ENCODE results near the gene LDAH.

The LDAH gene

DNA sequence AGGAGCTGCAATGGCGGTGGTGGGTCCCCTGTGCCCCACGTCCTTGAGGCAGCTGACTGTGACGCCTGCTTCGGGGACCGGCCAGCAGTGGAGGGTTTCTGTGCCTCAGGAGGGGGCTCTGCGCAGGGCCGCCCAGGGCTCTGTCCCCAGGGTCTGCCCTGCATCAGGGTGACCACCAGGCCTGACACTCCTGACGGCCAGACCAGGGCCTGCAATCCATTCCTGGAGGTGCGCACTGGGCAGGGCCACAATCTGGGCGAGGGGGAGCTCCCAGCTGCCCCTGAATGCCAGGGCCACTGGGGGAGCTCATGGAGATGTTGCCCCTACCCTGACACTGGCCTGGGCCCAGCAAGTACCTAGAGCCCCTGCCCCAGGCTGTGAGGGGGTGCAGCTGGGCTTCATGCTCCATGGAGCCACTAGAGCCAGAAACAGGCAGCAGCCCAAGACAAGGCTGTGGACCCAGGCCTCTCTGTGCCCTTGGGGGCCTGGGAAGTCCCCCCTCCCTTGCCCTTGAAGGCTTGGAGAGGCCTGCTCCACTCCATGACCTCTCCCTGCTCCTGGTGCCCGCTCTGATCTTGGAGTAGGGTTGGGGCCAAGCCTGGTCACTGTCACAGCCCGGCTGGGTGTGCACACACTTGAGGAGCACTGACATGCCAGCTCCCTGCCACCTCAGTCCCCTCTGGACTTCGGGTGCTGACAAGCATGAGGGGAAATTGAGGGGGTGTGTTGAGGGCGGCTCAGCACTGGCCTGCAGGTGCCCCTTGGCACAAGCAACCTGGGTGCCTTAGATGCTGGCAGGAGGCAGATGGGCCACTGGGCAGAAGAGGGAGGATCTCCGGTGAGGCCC lies 55.9 kb downstream of the LDAH start:
- no peak for DNase-seq

DNA sequence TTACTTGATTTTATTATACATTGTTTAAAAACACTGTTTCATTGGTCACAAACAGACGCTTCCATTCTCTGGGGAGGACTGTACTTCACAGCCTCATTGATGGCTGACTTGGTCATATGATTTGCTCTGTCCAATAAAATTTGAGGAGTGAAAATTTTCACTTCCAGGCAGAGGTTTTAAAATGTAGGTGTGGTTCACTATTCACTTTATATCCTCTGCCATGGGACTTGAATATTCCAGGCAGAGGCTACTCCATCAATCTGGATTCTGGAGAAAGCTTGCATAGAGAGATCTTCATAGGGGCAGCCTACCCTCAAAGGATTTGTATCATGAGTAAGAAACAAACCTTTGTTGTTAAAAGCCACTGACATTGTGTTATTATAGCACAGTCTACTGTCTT lies 56.7 kb downstream of the LDAH start:
- no peak for DNase-seq

DNA sequence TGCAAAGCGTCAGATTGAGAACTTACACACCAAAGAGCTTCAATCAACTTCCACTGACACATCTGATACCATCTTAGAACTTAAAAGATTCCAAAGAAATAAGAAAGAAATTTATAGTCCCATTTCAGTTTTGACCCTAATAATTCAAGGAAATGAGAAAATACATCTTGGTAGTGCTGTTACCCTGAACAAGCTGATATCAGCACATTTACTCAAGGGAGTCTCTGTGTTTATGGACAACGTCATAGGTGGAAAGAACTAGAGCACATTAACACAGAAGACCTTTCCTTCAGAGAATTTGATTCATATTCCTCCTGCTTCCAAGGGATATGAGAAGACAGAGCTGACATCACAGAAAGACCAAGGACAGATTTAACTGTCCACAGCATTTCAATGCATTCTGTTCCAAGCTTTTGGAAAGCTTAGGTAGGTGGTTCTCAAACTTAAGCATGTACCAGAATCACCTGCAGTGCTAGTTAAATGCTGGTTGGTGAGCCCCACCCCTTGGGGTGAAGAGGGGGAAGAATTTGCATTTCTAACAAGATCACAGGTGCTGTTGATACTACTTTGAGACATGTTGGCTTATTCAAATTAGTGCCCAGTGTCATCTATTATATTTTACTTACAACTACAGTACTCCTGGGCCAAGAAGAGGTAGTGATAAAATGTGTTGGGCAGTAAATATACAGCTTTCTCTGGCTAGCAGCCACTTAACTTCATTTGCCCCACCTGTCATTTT lies 59.8 kb downstream of the LDAH start:
- DNase-seq: no peak

DNA sequence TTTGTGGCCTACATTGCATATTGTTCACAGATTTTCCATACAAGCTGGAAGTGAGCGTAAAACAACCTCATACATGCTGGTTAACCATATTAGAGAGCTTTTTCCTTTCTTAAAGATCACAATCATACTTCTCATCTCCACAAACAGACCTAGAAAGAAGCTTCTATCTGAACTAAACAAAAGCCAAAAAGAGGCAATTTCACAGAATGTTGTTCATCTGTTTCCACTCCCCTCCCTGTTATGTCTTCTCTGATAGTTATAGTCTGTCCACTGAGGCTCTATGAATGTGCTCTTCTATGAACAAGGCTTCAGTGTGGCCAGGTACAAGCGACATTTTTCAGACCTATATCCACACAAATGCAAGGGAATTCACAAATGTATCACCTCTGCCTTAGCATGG lies 63.4 kb downstream of the LDAH start:
- DNase-seq: no peak

DNA sequence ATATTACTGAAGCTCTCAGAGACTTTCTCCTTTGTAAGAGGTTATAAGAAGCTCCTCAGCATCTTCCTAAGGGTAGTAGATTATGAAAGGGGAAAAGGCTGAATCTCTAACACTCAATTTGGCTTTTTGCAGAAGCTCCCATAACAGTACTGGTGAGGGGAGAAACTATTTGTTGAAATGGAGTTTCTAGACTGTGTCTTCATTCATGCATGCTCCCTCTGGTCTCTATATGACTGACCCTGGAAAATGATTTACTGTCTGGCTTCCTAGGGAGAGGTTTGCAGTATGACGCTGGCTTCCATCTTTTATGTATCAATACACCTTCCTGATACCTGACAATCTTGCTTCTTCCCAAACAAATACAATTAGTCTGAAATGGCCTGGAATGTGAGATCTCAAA lies 63.9 kb downstream of the LDAH start:
- no peak for DNase-seq

DNA sequence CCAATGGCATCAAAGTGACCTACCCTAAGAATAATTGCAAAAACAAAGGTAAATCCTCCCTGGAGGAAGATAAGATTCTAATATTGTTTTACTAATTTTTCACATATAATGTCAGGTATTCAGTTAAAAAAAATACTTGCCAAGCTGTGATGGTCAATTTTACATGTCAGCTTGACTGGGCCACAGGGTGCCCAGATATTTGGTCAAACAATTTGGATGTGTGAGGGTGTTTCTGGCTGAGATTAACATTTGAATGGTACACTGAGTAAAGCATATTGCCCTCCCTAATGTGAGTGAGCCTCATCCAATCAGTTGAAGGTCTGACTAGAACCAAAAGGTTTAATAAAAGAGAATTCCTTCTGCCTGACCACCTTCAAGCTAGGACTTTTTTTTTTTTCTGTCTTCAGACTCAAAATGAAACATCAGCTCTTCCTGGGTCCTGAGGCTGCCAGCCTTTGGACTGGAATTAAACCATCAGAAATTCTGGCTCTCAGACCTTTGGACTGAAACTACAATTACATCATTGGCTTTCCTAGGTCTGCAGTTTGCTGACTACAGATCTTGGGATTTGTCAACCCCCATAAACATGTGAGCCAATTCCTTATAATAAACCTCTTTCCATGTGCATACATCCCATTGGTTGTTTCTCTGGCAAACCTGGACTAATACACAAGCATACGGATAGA lies 65.4 kb downstream of the LDAH start:
- DNase-seq: no peak

DNA sequence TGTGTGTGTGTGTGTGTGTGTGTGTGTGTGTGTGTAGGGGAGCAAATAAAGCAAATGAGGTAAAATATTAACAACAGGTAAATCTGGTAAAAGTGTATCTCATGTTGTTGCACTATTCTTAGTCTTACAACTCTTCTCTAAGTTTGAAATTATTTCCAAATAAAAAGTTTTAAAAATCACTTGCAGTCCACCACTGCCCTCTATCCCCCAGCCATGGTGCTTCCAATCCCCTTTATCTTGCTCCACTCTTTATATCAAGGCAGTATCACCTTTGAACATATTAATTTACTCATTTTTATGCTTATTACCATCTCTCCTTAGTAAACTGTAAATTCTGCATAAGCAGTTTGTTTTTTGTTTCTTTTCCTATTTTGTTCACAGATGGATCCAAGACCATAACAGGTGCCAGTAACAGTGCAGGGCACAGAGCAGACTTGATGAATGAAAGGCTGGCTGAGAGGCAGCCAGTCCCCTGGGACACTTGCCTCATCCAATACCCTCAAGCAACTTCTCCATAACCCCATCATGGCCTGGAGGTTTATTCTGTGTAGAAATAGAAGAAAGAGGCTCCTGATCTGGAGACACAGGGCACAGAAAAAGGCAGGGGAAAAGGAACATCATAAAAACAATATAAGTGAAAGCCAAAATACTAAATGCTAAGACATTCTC lies 67.6 kb downstream of the LDAH start:
- DNase-seq: no peak

DNA sequence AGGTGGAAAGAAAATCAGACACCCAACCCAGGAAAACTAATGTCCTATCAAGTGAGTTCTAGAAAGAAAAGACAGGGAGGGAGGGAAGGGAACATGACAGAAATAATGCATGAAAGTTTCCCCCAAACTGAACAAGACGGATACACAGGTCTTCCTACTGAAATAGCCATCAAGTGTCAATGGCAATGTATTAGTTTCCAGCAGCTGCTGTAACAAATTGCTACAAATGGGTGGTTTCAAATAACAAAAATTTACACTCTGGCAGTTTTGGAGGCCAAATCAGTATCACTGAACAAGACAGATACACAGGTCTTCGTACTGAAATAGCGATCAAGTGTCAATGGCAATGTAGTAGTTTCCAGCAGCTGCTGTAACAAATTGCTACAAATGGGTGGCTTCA lies 70.6 kb downstream of the LDAH start:
- DNase-seq: no peak

DNA sequence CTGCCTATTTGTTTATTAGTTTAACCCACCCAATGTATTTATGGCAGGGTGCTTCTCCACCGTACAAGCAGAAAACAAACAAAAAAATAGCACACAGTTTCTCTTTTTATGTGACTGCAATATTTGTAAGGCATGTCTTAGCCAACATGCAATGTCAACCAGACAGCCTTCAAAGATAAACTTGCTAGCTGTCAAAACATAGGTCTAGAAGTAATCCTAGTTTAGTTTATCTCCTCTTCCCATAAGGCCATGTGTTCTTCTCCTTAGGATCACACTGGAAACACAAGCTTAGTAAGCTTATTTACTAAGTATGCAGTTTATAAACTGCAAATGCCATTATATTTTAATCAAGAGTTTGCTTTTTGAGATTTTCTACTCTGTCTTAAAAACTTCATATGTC lies 75.6 kb downstream of the LDAH start:
- DNase-seq: no peak

DNA sequence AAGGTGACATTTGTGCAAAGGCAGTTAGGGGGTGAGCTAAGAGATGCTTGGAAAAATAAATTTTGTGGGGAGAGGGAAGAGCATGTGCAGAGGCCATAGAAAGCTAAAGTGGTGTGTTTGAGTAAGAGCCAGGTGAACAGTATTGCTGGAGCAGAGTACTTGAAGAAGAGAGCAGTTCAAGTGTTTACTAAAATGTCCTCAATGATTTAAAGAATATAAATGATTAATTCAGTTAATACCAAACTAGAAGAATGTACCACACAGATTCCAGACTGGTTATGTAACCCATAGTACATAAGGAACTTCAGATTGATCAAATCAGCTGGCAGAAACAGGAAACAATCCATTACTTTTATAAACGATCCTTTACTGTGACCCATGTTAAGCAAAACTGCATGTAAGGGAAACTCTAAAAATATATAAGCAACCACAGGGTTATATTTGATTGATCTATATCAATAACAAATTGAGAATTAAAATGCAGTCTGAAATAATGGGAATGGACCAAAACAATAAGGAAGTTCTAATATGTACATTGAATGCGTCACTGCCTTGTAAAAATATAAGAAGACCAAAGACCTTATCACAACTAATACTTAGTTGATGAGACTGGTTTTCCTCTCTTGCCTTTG lies 76.9 kb downstream of the LDAH start:
- no peak for DNase-seq

DNA sequence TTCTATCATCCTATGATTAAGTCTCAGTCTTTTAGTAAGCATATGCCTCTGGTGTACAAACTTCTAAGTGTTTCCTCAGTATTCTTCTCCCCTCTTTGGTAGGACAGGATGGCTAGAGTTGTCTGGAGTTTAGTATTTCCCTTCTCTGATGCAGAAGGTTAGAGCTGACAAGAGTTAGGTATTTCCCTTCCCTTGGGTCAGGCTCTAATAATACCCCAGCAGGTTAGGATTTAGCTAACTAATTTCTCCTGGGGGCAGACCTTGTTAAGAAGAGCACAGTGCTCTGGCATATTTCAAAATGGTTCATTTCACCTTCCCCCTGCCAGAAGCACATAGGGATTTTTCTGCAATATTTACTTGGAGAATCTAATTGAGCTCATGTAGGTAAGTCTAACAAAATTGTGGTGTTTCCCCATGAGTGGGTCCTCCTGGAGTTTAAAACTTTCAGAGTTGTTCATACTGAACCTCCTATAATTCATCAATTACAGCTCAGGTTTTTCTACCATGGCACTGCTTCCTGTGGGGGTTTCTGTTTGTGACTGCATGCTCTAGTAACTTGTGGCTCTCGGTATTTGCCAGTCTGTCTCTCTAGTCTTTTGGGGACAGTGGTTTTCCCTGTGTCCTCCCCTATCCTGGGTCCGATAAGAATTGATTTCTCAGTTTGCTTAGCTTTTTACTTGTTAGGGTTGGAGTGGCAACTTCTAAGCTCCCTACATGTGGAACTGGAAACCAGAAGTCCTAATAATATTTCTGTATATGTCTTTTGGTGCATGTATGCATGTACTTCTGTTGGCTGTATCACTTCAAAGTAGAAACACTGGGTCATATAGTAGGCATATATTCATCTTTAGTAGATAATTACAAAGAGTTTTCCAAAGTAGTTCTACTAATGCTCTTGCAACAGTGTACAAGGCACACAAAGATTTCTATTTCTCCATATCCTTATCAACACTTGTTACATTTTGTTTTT lies 78.2 kb downstream of the LDAH start:
- DNase-seq: no peak

DNA sequence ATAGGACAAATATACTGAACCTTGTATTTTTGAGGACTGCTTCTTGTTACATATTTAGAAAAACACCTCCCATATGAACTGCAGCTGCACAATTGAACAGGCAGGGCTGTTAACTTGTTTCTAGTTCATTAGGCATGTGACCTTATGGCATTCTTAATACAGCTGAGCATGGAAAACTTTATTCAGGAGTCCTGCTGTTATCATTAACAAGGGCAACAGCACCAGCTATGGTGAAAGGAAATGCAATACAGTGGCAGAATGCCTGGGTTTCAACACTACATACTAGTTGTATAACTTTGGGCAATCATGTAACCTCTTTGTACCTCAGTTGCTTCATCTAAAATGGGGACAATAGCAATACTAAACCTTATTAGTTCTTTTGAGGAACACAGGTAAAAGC lies 84.1 kb downstream of the LDAH start:
- no peak for DNase-seq

DNA sequence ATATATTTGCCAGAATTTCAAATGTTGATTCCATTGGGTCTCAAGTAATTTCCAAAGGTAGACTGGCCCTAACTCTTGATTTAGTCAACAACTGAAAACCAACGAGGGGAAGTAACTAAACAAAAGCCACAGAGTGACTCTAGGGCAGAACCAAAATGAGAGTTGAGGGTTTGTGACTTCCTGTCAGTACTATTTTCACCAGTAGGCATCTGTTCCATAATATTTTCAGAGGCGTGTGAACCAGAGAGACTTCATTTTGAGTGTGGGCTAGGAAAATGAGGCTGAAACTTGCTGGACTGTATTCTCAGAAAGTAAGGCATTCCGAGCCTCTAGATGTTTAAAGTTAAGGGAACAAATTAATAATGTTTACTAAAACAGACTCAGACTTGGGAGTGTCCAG lies 85.4 kb downstream of the LDAH start:
- no peak for DNase-seq

DNA sequence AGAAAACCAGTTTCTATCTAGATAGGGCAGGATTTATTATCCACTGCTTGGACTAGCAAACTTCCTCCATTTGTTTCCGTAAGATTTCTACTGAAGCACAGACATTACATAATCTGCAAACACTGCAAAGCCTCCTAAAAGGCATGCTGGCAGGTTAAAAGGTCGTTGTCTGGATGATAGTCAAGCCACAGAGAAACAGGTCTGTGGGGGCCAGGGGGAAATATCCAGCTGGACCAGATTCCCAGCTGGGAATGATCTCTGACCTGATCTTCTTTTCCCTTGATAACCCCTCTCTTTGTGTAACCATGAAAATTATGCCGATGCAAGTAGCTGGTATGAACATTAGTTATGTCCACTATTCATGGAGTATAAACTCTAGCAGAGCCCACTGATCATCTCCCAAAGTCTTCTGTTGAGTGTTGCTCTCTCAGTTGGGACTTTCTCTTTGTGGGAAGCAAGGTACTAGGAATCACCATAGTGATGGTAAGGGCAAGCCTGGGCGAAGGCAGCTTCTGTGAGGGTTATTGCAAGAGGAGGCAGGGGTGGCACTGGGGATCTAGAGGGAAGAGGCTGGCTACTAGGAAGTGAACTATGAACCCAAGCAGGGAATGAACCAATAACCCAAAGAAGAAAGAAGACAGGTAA lies 94.7 kb downstream of the LDAH start:
- DNase-seq: no peak

DNA sequence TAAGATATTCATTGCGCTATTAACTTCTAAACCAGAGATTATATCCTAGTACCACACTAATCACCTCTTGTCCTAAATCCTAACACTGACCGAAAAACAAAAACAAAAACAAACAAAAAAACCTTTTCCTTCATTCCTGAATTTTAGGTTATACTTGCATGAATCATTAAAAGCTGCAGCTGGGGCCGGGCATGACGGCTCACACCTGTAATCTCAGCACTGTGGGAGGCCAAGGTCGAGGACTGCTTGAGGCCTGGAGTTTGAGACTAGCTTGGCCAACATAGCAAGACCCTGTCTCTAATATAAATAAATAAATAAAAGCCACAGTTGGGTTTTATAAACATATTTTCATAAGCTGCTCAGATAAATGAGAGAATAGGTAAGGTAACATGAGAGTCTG lies 96.0 kb downstream of the LDAH start:
- no peak for DNase-seq

DNA sequence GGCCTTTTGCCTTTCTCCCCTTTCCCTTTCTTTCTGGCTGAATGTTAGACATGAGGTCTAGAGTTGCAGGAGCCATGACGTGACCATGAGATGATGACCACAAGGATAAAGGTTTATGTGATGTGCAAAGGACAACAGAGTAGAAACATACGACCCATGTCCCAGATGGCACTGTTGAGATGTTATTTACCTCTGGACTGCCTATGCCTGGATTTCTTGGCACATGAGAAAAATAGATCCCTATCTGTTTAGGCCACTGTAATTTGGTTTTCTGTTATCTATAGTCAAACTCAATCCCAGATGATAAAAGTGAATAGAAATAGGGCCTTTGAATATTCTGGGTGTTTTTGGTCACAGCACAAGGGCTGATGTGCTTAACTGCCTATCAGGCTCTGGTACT lies 97.1 kb downstream of the LDAH start:
- no peak for DNase-seq

DNA sequence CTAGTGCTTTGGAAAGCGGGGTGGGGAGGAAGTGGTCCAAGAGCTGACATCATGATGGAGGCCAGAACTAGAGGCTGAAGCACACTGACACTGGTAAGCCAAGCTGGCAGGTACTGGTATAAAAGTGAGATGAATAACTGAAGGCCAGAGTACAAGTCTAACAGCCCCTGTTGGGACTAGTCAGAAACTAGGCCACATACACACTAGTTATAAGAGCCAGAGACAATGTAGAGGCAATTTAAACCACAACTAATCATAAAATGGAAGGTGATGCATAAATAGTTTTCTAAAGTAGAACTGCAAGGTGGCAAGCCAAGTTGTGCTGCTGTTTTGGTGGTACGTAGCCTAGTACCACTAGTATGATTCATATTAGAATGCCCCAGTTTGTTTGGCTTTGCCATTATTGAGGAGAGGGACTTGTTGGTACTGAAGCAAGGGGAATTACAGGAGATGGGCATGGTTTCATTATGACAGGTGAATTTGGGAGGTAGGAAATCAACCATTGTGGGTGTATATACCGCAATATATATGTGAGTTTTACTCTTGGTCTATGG lies 98.3 kb downstream of the LDAH start:
- no peak for DNase-seq

DNA sequence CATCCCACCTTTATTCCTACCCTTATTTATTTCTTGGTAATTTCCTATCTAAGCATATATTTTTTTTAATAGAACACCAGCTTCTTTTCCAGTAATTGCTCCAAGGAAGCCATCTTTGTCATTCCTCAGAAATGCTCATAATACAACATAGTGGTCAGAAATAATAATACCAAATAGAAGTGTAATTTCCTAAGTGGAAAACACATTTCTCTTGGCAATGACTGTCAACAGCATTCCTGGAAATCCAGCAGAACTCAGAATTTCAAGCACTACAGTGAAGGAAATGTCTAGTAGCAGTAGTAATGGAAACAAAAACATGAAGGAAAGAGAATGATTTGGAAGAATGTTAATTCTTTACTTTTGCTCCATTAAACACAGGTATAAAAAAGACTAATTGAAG lies 99.4 kb downstream of the LDAH start:
- DNase-seq: no peak

DNA sequence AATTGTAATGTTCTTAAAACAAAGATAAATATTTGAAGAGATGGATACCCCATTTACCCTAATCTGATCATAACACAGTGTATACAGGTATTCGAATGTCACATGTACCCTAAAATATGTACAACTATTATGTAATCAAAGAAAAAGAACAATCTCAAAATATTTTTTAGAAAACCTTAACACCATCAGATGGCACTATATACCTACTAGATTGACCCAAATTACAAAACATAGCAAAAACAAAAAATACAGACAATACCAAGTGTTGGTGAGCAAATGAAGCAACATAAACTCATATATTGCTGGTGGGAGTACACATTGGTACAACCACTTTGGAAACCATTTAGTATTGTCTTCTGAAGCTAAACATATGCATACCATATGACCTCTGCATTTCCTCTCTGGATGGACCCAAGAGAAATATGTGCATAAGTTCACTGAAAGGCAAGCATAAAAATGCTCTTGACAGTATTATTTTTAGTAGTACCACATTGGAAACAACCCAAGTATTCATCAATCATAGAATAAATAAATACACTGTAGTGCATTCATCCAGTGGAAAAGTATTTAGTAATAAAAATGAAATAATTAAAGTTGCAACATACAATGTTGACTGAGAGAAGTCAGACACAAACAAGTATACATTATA lies 100.2 kb downstream of the LDAH start:
- DNase-seq: no peak

DNA sequence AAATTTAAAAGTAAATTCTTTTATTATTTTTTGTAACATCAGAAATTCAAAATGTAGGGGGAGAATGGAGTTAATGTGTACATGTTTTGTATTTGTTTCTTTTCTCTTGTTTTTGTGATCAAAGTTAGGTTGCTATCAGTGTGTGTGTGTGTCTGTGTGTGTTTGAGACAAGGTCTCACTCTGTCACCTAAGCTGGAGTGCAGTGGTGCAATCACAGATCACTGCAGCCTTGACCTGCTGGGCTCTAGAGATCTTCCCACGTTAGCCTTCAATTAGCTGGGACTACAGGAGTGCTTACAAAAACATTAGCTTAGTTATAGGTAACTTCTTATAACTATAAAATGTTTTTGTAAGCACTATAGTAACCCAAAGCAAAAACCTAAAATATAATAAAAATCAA lies 105.3 kb downstream of the LDAH start:
- DNase-seq: no peak
